SK-N-SH (cell line): ENCODE results near the gene PPP1R16B. TPM values are rescaled to one million over a fixed set of nuclear protein-coding genes. Genes with fewer than 3 reads are reported as not detected.
"Not testable (repeated sequence)": the region's sequence is repeated elsewhere in the genome, so short reads cannot be mapped to it uniquely, and the experiment has no call there.

Experiments used
- CTCF ChIA-PET: fragments of 300-600, 350-600 bp; formaldehyde crosslinking; extraction: SDS; loops from one replicate; lab custom pipeline; 2021; lab: Yijun Ruan, JAX
- POLR2A ChIA-PET: fragments of 350-600 bp; sonication (Branson Sonifier 250); formaldehyde crosslinking; extraction: SDS; loops from one replicate; lab custom pipeline; 2020; ENCODE audit warnings: antibody characterized with exemption, inconsistent platforms; lab: Yijun Ruan, JAX
- DNase-seq: peaks from one replicate; pipeline ENCODE4 v3.0.0; 2012
- H2AFZ ChIP-seq: fragments of 200-600 bp; sonication (generic); 2 replicates; pipeline ENCODE4 v1.8.1; 2016; ENCODE audit warnings: antibody characterized with exemption, mild to moderate bottlenecking, low read depth
- H3F3A ChIP-seq: fragments of 200-600 bp; sonication (generic); replicated peaks from 2 replicates; pipeline ENCODE3; 2016; ENCODE audit warnings: antibody characterized with exemption, mild to moderate bottlenecking; ENCODE audit not compliant: insufficient read depth
- H3K27ac ChIP-seq, 2 experiments: fragments of 200-500 bp in 1 of 2; fragments of 200-600 bp in 1 of 2; sonication (Bioruptor generic) in 1 of 2; sonication (generic), shearing (Covaris generic) in 1 of 2; 2 replicates each; pipeline versions ENCODE4 v1.5.1 to v1.6.1; 2014 to 2016; ENCODE audit warnings: low read depth in 2 of 2, inconsistent platforms in 1 of 2, low read length in 1 of 2, mild to moderate bottlenecking in 1 of 2, mixed read lengths in 1 of 2
- H3K27me3 ChIP-seq: fragments of 200-600 bp; sonication (generic), shearing (Covaris generic); 2 replicates; pipeline ENCODE4 v1.6.1; 2016; ENCODE audit warnings: mixed run types; ENCODE audit not compliant: insufficient read depth
- H3K36me3 ChIP-seq, 2 experiments: fragments of 200-500 bp in 1 of 2; fragments of 200-600 bp in 1 of 2; sonication (Bioruptor generic) in 1 of 2; sonication (generic) in 1 of 2; replicated peaks in 1 of 2; 2 replicates each; pipeline versions ENCODE3 to v1.5.1; 2014 to 2016; ENCODE audit warnings: low read length in 1 of 2, mild to moderate bottlenecking in 1 of 2; ENCODE audit not compliant: insufficient read depth in 2 of 2, control insufficient read depth in 1 of 2
- H3K4me1 ChIP-seq, 2 experiments: fragments of 200-500 bp in 1 of 2; fragments of 200-600 bp in 1 of 2; sonication (Bioruptor generic) in 1 of 2; sonication (generic), shearing (Covaris generic) in 1 of 2; 2 replicates each; pipeline versions ENCODE4 v1.5.1 to v1.6.1; 2014 to 2016; ENCODE audit warnings: low read depth in 1 of 2, low read length in 1 of 2, mixed run types in 1 of 2; ENCODE audit not compliant: insufficient read depth in 2 of 2, control insufficient read depth in 1 of 2
- H3K4me2 ChIP-seq: fragments of 200-600 bp; sonication (generic), shearing (Covaris generic); 2 replicates; pipeline ENCODE4 v1.6.1; 2017; ENCODE audit warnings: mixed run types
- H3K4me3 ChIP-seq, 2 experiments: fragments of 200-500 bp in 1 of 2; fragments of 200-600 bp in 1 of 2; sonication (Bioruptor generic) in 1 of 2; sonication (generic), shearing (Covaris generic) in 1 of 2; 2 replicates each; pipeline versions ENCODE4 v1.5.1 to v1.8.1; 2014 to 2016; ENCODE audit warnings: low read depth in 2 of 2, inconsistent platforms in 1 of 2, low read length in 1 of 2, mild to moderate bottlenecking in 1 of 2, mixed read lengths in 1 of 2, moderate library complexity in 1 of 2
- H3K79me2 ChIP-seq: fragments of 200-600 bp; sonication (generic); 2 replicates; pipeline ENCODE4 v1.8.1; 2017; ENCODE audit warnings: mild to moderate bottlenecking; ENCODE audit not compliant: insufficient read depth
- H3K9ac ChIP-seq: fragments of 200-600 bp; sonication (generic); 2 replicates; pipeline ENCODE4 v1.6.1; 2017; ENCODE audit warnings: mixed run types
- H3K9me2 ChIP-seq: fragments of 200-600 bp; sonication (generic); 2 replicates; pipeline ENCODE4 v1.6.1; 2017; ENCODE audit warnings: mixed run types
- H3K9me3 ChIP-seq: fragments of 200-600 bp; sonication (generic); 2 replicates; pipeline ENCODE4 v1.6.1; 2017; ENCODE audit warnings: mixed run types, mild to moderate bottlenecking, moderate library complexity
- H4K20me1 ChIP-seq: fragments of 200-600 bp; sonication (generic); 2 replicates; pipeline ENCODE4 v1.6.1; 2017; ENCODE audit warnings: mild to moderate bottlenecking, mixed run types; ENCODE audit not compliant: insufficient read depth
- FOSL2 ChIP-seq: IDR thresholded peaks from 2 replicates; pipeline ENCODE4 v1.4.0; 2012; ENCODE audit warnings: low read depth, mild to moderate bottlenecking, moderate library complexity, borderline replicate concordance
- GATA2 ChIP-seq: sonication (generic); formaldehyde crosslinking; IDR thresholded peaks from 2 replicates; pipeline ENCODE4 v1.5.0; 2020; ENCODE audit warnings: mild to moderate bottlenecking, missing genetic modification reagents
- NFIC ChIP-seq: IDR thresholded peaks from 2 replicates; pipeline ENCODE4 v1.4.0; 2012; ENCODE audit warnings: borderline replicate concordance
- PBX3 ChIP-seq: IDR thresholded peaks from 2 replicates; pipeline ENCODE4; 2012
- REST ChIP-seq: IDR thresholded peaks from 2 replicates; pipeline ENCODE4 v1.6.1; 2012; ENCODE audit warnings: mild to moderate bottlenecking, low read depth, low read length, moderate library complexity
- RFX5 ChIP-seq: IDR thresholded peaks from 2 replicates; pipeline ENCODE4 v1.6.1; 2012; ENCODE audit warnings: mild to moderate bottlenecking, improper control_type of control experiment, low read length
- SIN3A ChIP-seq: IDR thresholded peaks from 2 replicates; pipeline ENCODE4 v1.6.1; 2012; ENCODE audit warnings: low read depth, mild to moderate bottlenecking, low read length, moderate library complexity, borderline replicate concordance
- SMC3 ChIP-seq: IDR thresholded peaks from 2 replicates; pipeline ENCODE4 v1.6.1; 2012; ENCODE audit warnings: low read depth, low read length, improper control_type of control experiment
- TAF1 ChIP-seq: IDR thresholded peaks from 2 replicates; pipeline ENCODE4 v1.6.1; 2012; ENCODE audit warnings: low read depth, mild to moderate bottlenecking, low read length, moderate library complexity, borderline replicate concordance
- TCF12 ChIP-seq: IDR thresholded peaks from 2 replicates; pipeline ENCODE4 v1.4.0; 2012
- WGBS: methylation state at CpG from one replicate; pipeline ENCODE4 v1.1.6; 2017; ENCODE audit warnings: low lambda C conversion rate; 5-methylcytosine and 5-hydroxymethylcytosine counted together
- polyA plus RNA-seq, 3 experiments: library from polyadenylated mRNA; depleted of rRNA; stranded (reverse); fragments of >200 nt; gene quantifications; 2 replicates each; pipeline ENCODE4 v1.2.3, GENCODE V29; 2012

The PPP1R16B gene
- polyA plus RNA-seq, 1 of the 3 experiments (the other 2 are of a cell fraction): 0.28 TPM

- ChIA-PET POLR2A (interaction anchor here (0.6 kb wide), 1 partner anchor 36 kb away, joined by 3 read pairs; no protein-coding TSS in a partner anchor), CTCF (interaction anchor here (1.9 to 2.8 kb wide), 2 partner anchors 34 to 54 kb away, joined by 6 to 18 read pairs; partner anchors contain the start of gene PPP1R16B)
- no peaks in the 10 kb centered on the region for H4K20me1 ChIP-seq
- H3K79me2 ChIP-seq: no peaks in the 10 kb centered on the region
- no peaks in the 10 kb centered on the region for H3K27me3 ChIP-seq
- no peak overlapping the region for H3K4me3 ChIP-seq
- WGBS: 66% methylated on average over 6 of the region's 9 CpGs
- TF ChIP-seq TAF1 (no peak), REST (no peak), GATA2 (CRISPR knock-in tag) (no peak), FOSL2 (no peak), SIN3A (no peak), PBX3 (no peak), SMC3 (no peak), NFIC (no peak), TCF12 (no peak), RFX5 (no peak)
- no peak overlapping the region; a peak in 1 of 4 replicates for H3K27ac ChIP-seq
- H3K9ac ChIP-seq: no peak overlapping the region
- no peaks in the 10 kb centered on the region for H3K9me2 ChIP-seq
- no peak for DNase-seq
- no peak overlapping the region for H2AFZ ChIP-seq
- no peaks in the 10 kb centered on the region for H3K36me3 ChIP-seq
- H3K4me1 ChIP-seq: peaks cover 0 to 27% of the 10 kb centered on the region in 2 experiments; a peak in 2 of 4 replicates
- no peaks in the 10 kb centered on the region for H3K9me3 ChIP-seq
- no peaks in the 10 kb centered on the region for H3F3A ChIP-seq
- no peak overlapping the region for H3K4me2 ChIP-seq
Observed at GRCh38 chr20:38859070-38859690, 53.7 kb downstream of the PPP1R16B start.

- CTCF ChIA-PET: interaction anchor here (1.2 to 2.8 kb wide), 4 partner anchors 23 to 55 kb away, joined by 4 to 18 read pairs (median 6); partner anchors contain the start of gene PPP1R16B
- H3K9ac ChIP-seq, H3K9me3 ChIP-seq, H4K20me1 ChIP-seq, H3F3A ChIP-seq, H3K9me2 ChIP-seq, H3K27ac ChIP-seq, H3K4me3 ChIP-seq, H2AFZ ChIP-seq, H3K4me2 ChIP-seq, POLR2A ChIA-PET, DNase-seq, H3K27me3 ChIP-seq, H3K79me2 ChIP-seq, H3K36me3 ChIP-seq: not testable (repeated sequence)
- 83% methylated on average over 4 of the region's 4 CpGs for WGBS
- H3K4me1 ChIP-seq: peaks cover 0 to 34% of the 10 kb centered on the region in 2 experiments; a peak in 2 of 4 replicates
Observed at GRCh38 chr20:38859857-38860256, 54.4 kb downstream of the PPP1R16B start.
